Measurements from ENCODE around the gene SPOCK1. TPM values are rescaled to one million over a fixed set of nuclear protein-coding genes. Genes with fewer than 3 reads are reported as not detected.
A peak's percentile ranks its signal among the peaks of the same experiment; 100 is the strongest.

Gene SPOCK1
- polyA plus RNA-seq, 1 donor from 2014 or later, result not detected

DNA sequence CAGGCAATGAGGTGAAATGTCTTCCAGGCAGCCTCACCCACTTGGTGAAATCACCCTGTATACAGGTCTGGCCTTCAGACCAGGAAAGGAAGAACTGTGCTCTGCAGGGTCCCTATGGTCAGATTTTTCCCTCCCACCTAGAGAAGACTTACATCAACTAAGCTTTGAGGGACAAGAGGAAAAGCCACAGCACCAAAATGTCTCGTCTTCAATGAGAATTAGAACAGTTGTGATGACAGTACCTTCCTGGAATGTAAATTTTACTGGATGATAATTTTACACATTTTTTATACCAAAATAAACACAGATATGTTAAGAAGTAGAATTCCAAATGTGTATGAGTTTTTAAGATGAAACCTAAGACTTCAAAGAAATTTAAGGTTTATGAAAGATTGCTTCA lies 283.9 kb downstream of the SPOCK1 start:
- H3K9me3 Mint-ChIP-seq, result no peaks in the 10 kb centered on the region
- no peaks in the 10 kb centered on the region for H3K4me1 Mint-ChIP-seq
- H3K27ac Mint-ChIP-seq, result no peak overlapping the region
- no peak overlapping the region for H3K4me3 Mint-ChIP-seq
- H3K36me3 Mint-ChIP-seq, result no peaks in the 10 kb centered on the region
- peaks cover 1% of the 10 kb centered on the region for H3K27me3 Mint-ChIP-seq

DNA sequence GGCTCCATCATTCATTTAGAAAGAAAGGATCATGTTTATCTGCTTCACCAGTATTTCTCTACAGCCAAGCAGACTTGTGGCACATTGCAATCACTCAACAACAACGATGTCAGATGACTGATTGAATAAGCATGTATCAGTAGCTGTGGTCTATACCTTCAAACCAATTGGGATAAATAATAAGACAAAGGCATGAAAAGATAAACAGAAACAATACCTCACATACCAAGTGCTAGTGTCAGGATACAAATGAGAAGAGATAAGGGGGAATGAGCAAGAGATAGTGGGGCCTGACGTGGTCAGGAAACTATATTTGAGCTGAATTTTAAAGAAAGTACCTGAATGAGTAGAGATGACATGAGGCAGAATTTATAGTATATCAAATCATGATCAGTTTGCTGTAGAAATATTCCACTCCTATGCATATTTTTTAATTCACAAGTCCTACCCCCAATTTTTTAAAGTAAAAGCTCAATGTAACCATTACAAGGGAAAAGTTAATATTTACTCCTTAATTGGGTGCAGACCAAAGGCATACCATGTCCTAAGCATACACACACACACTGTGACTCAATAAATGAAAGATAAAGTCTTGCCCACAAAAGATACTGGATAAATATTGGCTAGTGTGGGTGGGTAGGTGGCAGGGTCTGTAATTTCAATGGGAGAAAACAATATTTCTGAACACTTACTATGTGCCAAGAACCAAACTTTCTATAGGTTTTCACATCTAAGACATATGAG lies 284.5 kb downstream of the SPOCK1 start:
- no peak overlapping the region for H3K4me3 Mint-ChIP-seq
- no peaks in the 10 kb centered on the region for H3K36me3 Mint-ChIP-seq
- H3K27me3 Mint-ChIP-seq, result peaks cover 1% of the 10 kb centered on the region
- H3K4me1 Mint-ChIP-seq, result no peaks in the 10 kb centered on the region
- no peaks in the 10 kb centered on the region for H3K9me3 Mint-ChIP-seq
- no peak overlapping the region for H3K27ac Mint-ChIP-seq

GRCh38 chr5:137212471-137212870 lies 286.7 kb downstream of the SPOCK1 start:
- H3K36me3 Mint-ChIP-seq, result peaks cover 1% of the 10 kb centered on the region
- no peak overlapping the region for H3K27ac Mint-ChIP-seq
- no peaks in the 10 kb centered on the region for H3K9me3 Mint-ChIP-seq
- no peaks in the 10 kb centered on the region for H3K27me3 Mint-ChIP-seq
- H3K4me1 Mint-ChIP-seq, result no peaks in the 10 kb centered on the region
- no peak overlapping the region for H3K4me3 Mint-ChIP-seq

DNA sequence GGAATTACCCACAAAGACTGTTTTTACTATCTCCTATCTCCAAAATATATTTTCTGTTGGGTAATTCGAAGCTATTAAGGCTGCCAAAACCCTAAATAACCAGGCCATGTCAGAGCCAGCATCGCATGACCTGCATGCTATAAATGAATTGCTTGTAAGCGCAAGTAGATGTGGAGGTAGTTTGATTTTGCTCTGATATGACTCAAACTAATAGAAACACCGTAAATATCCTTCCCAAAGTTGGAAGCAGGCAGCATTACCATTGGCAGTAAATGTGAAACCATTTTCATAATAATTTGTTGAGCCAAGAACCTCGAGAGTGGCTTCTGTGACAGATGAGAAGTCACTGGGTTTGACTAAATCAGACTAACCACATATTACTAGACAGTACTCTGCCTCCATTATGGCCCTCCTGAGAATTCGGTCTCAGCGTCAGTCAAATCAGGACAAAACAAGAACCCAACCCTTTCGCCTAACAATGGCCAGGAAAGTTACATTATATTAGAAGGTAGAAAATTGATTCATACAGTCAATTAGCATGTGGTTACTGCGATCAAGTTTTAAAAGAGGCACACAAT lies 289.8 kb downstream of the SPOCK1 start:
- Mint-ChIP-seq H3K27me3 (no peaks in the 10 kb centered on the region), H3K4me3 (no peak overlapping the region), H3K36me3 (peaks cover 1% of the 10 kb centered on the region), H3K4me1 (no peaks in the 10 kb centered on the region), H3K9me3 (no peaks in the 10 kb centered on the region), H3K27ac (peak overlapping the region in 1 of 3 donors; percentile 12)

DNA sequence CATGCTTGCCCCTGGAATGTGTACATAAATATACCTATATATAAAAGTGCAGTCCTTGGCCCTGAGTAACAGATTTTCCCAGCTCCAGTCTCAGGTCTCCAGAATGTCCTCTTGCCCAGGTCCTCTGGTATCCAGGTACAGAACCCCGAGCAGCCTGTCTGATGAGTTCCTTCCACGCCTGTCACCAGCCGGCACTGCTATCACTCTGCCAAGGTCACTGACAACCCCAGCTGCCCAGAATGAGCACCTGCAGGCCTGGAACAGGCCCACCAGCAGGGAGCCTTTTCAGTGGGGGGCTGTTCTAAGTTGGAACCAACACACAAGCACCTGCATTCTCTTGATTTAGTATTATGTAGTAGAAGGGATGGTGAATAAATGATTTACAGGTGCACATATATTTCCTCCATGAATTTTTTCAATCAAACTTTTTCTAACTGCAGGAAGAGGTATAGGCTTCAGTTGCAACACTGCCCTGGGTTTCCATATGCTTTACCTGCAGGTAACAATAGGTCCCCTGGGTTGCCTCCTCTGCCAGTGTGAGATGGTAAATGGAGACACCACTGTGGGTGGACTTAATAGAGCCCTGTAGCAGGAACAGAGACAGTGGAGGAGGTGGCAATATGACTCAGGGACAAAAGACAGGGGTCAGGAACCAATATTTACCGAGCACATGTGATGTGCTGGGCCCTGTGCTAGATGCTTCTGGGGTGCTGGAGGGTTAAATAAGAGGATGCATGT lies 291.9 kb downstream of the SPOCK1 start:
- Mint-ChIP-seq H3K36me3 (peaks cover 1% of the 10 kb centered on the region), H3K9me3 (no peaks in the 10 kb centered on the region), H3K27ac (no peak overlapping the region), H3K4me1 (no peaks in the 10 kb centered on the region), H3K4me3 (no peak overlapping the region), H3K27me3 (no peaks in the 10 kb centered on the region)

- Mint-ChIP-seq H3K9me3 (no peaks in the 10 kb centered on the region), H3K36me3 (peaks cover 1% of the 10 kb centered on the region), H3K27me3 (peaks cover 1% of the 10 kb centered on the region), H3K27ac (no peak overlapping the region), H3K4me1 (no peaks in the 10 kb centered on the region), H3K4me3 (no peak overlapping the region)
Observed at GRCh38 chr5:137206030-137206715, 293.0 kb downstream of the SPOCK1 start.

GRCh38 chr5:137205231-137206027 lies 293.7 kb downstream of the SPOCK1 start:
- no peaks in the 10 kb centered on the region for H3K4me1 Mint-ChIP-seq
- no peaks in the 10 kb centered on the region for H3K9me3 Mint-ChIP-seq
- H3K27ac Mint-ChIP-seq, result no peak overlapping the region
- no peak overlapping the region for H3K4me3 Mint-ChIP-seq
- peaks cover 1% of the 10 kb centered on the region for H3K36me3 Mint-ChIP-seq
- H3K27me3 Mint-ChIP-seq, result peaks cover 1% of the 10 kb centered on the region

- Mint-ChIP-seq H3K4me3 (no peak overlapping the region), H3K9me3 (no peaks in the 10 kb centered on the region), H3K4me1 (no peaks in the 10 kb centered on the region), H3K27me3 (peaks cover 1% of the 10 kb centered on the region), H3K36me3 (no peaks in the 10 kb centered on the region), H3K27ac (no peak overlapping the region)
Observed at GRCh38 chr5:137203011-137203632, 296.0 kb downstream of the SPOCK1 start.

GRCh38 chr5:137201876-137202275 lies 297.2 kb downstream of the SPOCK1 start:
- Mint-ChIP-seq H3K27me3 (peaks cover 1% of the 10 kb centered on the region), H3K36me3 (no peaks in the 10 kb centered on the region), H3K9me3 (no peaks in the 10 kb centered on the region), H3K27ac (no peak overlapping the region), H3K4me1 (no peaks in the 10 kb centered on the region), H3K4me3 (no peak overlapping the region)

DNA sequence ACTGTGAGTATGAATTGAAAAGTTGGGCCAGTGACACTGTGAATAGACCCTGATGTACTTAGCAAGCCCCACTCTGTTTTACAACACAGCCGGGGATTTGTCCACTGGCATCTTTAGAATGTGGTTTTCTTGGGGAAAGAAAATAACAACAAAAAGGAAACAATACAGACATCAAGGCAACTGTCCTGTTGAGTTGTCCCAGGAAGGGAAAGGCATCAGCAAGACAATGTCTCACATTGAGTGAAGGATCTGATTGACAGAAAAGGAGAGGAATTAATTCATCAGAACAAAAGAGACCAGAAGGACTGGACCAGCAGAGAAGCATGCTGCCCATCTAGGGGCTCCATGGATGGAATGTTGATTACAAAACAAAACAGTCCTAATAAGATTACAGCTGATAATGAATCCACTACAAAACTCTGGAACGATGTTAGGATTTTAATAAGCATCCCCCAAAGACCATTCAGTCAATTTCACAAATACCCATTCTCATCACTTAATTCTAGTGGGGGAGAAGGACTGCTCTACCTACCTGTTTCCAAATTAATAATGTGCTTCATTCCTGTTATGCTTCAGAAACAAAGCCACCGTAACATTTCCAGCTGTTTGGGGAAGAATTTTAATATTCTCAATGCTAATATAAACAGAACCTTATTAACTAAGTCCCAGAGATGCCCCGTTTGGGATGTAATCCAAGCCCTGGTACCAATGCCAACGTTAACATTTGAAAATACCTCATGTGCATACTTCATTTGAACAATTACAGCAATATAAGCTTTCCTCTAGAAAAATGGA lies 298.0 kb downstream of the SPOCK1 start:
- H3K9me3 Mint-ChIP-seq, result no peaks in the 10 kb centered on the region
- H3K36me3 Mint-ChIP-seq, result no peaks in the 10 kb centered on the region
- peaks cover 1% of the 10 kb centered on the region for H3K27me3 Mint-ChIP-seq
- no peak overlapping the region for H3K27ac Mint-ChIP-seq
- H3K4me3 Mint-ChIP-seq, result no peak overlapping the region
- no peaks in the 10 kb centered on the region for H3K4me1 Mint-ChIP-seq

- Mint-ChIP-seq H3K4me3 (no peak overlapping the region), H3K27me3 (peaks cover 1% of the 10 kb centered on the region), H3K4me1 (no peaks in the 10 kb centered on the region), H3K9me3 (no peaks in the 10 kb centered on the region), H3K36me3 (no peaks in the 10 kb centered on the region), H3K27ac (no peak overlapping the region)
Observed at GRCh38 chr5:137199966-137200365, 299.2 kb downstream of the SPOCK1 start.

DNA sequence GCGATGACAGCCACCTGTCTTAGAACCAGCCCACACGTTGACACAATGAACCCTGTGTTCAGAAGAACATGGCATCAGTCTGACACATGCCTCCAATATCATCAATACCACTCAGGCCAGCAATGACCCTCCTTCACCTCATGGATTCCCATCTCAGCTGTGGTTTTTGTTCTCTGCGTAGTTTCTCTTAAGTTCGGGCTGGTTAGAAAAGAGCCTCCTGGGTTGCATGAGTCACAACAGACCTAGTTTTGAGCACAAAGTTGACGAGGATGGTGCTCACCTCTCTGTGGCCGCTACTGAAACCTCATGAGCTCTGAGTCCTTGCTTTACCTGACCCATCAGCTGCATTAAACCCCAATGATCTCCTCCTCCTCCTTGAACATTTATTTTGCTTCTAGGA lies 299.9 kb downstream of the SPOCK1 start:
- Mint-ChIP-seq H3K27me3 (peaks cover 1% of the 10 kb centered on the region), H3K36me3 (no peaks in the 10 kb centered on the region), H3K9me3 (no peaks in the 10 kb centered on the region), H3K4me3 (no peak overlapping the region), H3K4me1 (no peaks in the 10 kb centered on the region), H3K27ac (no peak overlapping the region)

- Mint-ChIP-seq H3K27me3 (no peaks in the 10 kb centered on the region), H3K9me3 (peaks cover 0 to 3% (median 0%) of the 10 kb centered on the region in 3 donors), H3K4me1 (no peaks in the 10 kb centered on the region), H3K4me3 (no peak overlapping the region), H3K27ac (no peak overlapping the region), H3K36me3 (no peaks in the 10 kb centered on the region)
Observed at GRCh38 chr5:137195483-137195882, 303.6 kb downstream of the SPOCK1 start.

- H3K9me3 Mint-ChIP-seq, result peaks cover 0 to 3% (median 0%) of the 10 kb centered on the region in 3 donors
- H3K27ac Mint-ChIP-seq, result no peak overlapping the region
- H3K36me3 Mint-ChIP-seq, result no peaks in the 10 kb centered on the region
- no peaks in the 10 kb centered on the region for H3K4me1 Mint-ChIP-seq
- H3K27me3 Mint-ChIP-seq, result peaks cover 2% of the 10 kb centered on the region
- no peak overlapping the region for H3K4me3 Mint-ChIP-seq
Observed at GRCh38 chr5:137194300-137194699, 304.8 kb downstream of the SPOCK1 start.

Data from IgD-negative memory B cell (primary cell).